ENCODE measurements around the gene AGAP3. TPM values are rescaled to one million over a fixed set of nuclear protein-coding genes. Genes with fewer than 3 reads are reported as not detected.

The AGAP3 gene
- total and polyA plus RNA-seq, 4 donors = 3.9 to 27.0 (median 17.6) TPM

DNA sequence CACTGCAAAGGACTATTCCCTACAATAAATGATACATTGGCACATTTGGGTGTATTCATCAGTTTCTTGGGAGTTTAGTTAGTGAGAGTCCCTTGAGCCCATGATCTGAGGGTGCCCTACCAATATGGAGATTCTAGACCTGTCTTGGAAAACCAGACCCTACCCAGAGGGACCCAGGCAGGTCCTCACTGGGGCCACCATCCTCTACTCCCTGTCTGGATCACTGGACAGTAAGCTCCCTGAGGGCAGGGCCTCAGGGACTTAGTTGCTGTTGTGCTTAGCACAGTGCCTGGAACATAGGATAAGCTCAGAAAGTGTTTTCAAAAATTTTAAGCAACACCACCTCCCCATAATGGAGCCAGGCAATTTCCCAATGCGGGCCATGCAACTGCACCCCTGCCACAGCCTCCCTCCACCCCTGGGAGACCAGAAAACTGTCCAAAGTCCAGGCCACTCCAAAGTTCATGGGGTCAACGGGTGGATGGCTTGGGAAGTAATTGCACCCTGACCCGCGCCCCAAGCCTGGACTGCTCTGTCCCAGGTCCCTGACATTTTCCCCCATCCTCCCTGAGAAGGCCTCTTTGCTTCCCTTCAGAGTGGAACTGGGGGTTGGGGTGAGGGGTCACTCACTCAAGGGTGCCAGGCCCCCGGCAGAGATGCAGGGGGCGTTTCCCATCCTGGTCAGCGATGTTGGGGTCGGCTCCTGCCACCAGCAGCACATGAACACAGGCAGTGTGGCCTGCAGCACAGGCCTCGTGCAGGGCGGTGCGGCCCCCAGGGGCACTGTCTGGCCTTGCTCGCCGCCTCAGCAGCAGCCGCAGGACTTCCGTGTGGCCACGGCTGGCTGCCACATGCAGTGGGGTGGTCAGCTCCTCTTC lies 99.7 kb downstream of the AGAP3 start:
- H3K36me3 ChIP-seq (ENCODE audit: control insufficient read depth in 4 of 4, insufficient read depth in 3 of 4, low read depth in 1 of 4, low read length in 3 of 4) = no peaks in the 10 kb centered on the region
- 81% methylated on average over 16 of the region's 16 CpGs for WGBS
- no peak for DNase-seq (ENCODE audit: low spot score)
- no peak overlapping the region for H3K9ac ChIP-seq (ENCODE audit: low read depth in 1 of 2, low read length in 2 of 2)
- no peak overlapping the region for H3K27ac ChIP-seq (ENCODE audit: low read depth in 1 of 2, low read length in 2 of 2)
- H3K4me1 ChIP-seq (ENCODE audit: control insufficient read depth in 4 of 4, insufficient read depth in 4 of 4, low read length in 3 of 4) = no peaks in the 10 kb centered on the region
- no peak overlapping the region for H3K4me3 ChIP-seq (ENCODE audit: low read depth in 1 of 3, low read length in 3 of 3)
- H3K27me3 ChIP-seq (ENCODE audit: control insufficient read depth in 4 of 4, insufficient read depth in 4 of 4, low read length in 3 of 4) = no peaks in the 10 kb centered on the region
- no peaks in the 10 kb centered on the region for H3K9me3 ChIP-seq (ENCODE audit: control insufficient read depth in 4 of 4, low read length in 3 of 4)
- TF ChIP-seq RXRA (IDR thresholded peaks at IDR 0.05) = peak in 1 of 2 donors; percentile 13
- TF ChIP-seq CTCF (IDR thresholded peaks at IDR 0.05; ENCODE audit: low read depth, low read length, missing input control) = no peak
- TF ChIP-seq HNF4A (conservative IDR thresholded peaks at IDR 0.05) = peak; percentile 62 to 73
- no peak for TF ChIP-seq FOXA1 (IDR thresholded peaks at IDR 0.05)

DNA sequence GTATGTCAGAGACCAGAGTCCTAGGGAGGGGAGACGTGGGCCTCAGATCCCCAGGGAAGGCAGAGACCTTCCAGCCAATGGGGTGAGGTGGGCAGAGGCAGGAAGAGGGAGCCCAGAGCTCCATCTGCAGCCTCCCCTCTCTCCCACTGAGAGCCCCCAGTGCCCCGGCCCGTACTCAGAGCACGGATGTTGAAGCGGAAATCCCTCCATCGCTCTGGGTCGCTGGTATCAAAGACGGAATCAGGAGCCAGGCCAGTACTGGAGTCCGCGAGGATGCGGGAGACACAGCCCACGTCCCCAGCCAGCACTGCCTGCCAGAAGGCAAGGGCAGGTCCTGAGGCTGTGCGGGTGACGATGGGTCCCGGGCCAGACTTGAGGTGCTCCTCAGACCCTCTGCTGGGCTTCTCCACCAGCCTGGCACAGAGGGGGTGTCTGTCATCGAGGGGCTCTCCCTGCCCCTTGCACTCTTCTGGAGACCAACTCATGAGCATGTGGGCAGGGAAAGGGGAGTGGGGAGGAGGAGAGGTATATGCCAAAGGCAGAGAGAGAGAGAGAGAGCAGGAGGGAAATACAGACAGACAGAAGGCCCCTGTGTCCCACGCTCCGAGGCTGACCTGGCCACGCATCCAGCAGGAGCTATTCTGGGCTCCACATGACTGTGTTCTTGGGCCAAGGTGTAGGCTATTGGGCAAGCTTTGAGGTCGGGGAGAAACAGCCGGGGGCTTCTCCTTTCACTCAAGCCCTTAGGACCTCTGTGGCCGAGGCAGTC lies 100.5 kb downstream of the AGAP3 start, which contains the start of gene ASB10:
ASB10 (minus strand) TSS at position 611 of the 769 bp plus-strand sequence; CDS start at position 491, 120 bp downstream.
- no peak within 1 kb of the TSS for H3K4me3 ChIP-seq (ENCODE audit: low read depth in 1 of 3, low read length in 3 of 3)
- H3K27me3 ChIP-seq (ENCODE audit: control insufficient read depth in 4 of 4, insufficient read depth in 4 of 4, low read length in 3 of 4) = no peaks in the 10 kb centered on the region
- 90% methylated on average over 22 of the region's 22 CpGs for whole genome bisulfite sequencing
- no peaks in the 10 kb centered on the region for H3K9me3 ChIP-seq (ENCODE audit: control insufficient read depth in 4 of 4, low read length in 3 of 4)
- no peaks in the 10 kb centered on the region for H3K4me1 ChIP-seq (ENCODE audit: control insufficient read depth in 4 of 4, insufficient read depth in 4 of 4, low read length in 3 of 4)
- no peak within 1 kb of the TSS for H3K9ac ChIP-seq (ENCODE audit: low read depth in 1 of 2, low read length in 2 of 2)
- DNase-seq (ENCODE audit: low spot score) = no peak
- H3K27ac ChIP-seq (ENCODE audit: low read depth in 1 of 2, low read length in 2 of 2) = no peak within 1 kb of the TSS
- TF ChIP-seq TAF1 (conservative IDR thresholded peaks at IDR 0.05) (no peak), NR2F2 (IDR thresholded peaks at IDR 0.05) (no peak), CTCF (IDR thresholded peaks at IDR 0.05; ENCODE audit: low read depth, low read length, missing input control) (no peak), JUND (IDR thresholded peaks at IDR 0.05) (no peak), HNF4A (conservative IDR thresholded peaks at IDR 0.05) (no peak), EGR1 (IDR thresholded peaks at IDR 0.05; ENCODE audit: low read depth in 2 of 2) (no peak), ATF3 (IDR thresholded peaks at IDR 0.05) (no peak), FOXA2 (IDR thresholded peaks at IDR 0.05) (no peak), RAD21 (IDR thresholded peaks at IDR 0.05) (no peak), GABPA (IDR thresholded peaks at IDR 0.05 in 1 of 2, conservative IDR thresholded peaks at IDR 0.05 in 1 of 2) (no peak), YY1 (IDR thresholded peaks at IDR 0.05) (no peak)
- TF ChIP-seq, protein P1, sequence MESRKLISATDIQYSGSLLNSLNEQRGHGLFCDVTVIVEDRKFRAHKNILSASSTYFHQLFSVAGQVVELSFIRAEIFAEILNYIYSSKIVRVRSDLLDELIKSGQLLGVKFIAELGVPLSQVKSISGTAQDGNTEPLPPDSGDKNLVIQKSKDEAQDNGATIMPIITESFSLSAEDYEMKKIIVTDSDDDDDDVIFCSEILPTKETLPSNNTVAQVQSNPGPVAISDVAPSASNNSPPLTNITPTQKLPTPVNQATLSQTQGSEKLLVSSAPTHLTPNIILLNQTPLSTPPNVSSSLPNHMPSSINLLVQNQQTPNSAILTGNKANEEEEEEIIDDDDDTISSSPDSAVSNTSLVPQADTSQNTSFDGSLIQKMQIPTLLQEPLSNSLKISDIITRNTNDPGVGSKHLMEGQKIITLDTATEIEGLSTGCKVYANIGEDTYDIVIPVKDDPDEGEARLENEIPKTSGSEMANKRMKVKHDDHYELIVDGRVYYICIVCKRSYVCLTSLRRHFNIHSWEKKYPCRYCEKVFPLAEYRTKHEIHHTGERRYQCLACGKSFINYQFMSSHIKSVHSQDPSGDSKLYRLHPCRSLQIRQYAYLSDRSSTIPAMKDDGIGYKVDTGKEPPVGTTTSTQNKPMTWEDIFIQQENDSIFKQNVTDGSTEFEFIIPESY (IDR thresholded peaks at IDR 0.05) = no peak
- H3K36me3 ChIP-seq (ENCODE audit: control insufficient read depth in 4 of 4, insufficient read depth in 3 of 4, low read depth in 1 of 4, low read length in 3 of 4) = no peaks in the 10 kb centered on the region
